ENCODE data around the gene YRDC.
A peak's percentile ranks its signal among the peaks of the same experiment; 100 is the strongest.

The YRDC gene

GRCh38 chr1:37822906-37823815 is 15.2 kb upstream of the YRDC start:
- no peak for DNase-seq (ENCODE audit: low read depth, low spot score)
- peak overlapping the region; percentile 17 for H3K27ac ChIP-seq

GRCh38 chr1:37821481-37821880 is 13.5 kb upstream of the YRDC start:
- H3K27ac ChIP-seq: no peak overlapping the region
- DNase-seq (ENCODE audit: low read depth, low spot score): no peak

GRCh38 chr1:37817481-37817880 is 9.5 kb upstream of the YRDC start:
- H3K27ac ChIP-seq: no peak overlapping the region
- DNase-seq (ENCODE audit: low read depth, low spot score): no peak

- H3K27ac ChIP-seq: no peak overlapping the region
Observed at GRCh38 chr1:37814252-37814651, 6.2 kb upstream of the YRDC start.

GRCh38 chr1:37813529-37814145 is 5.6 kb upstream of the YRDC start:
- DNase-seq (ENCODE audit: low read depth, low spot score): no peak
- H3K27ac ChIP-seq: no peak overlapping the region

More at GRCh38 chr1:37814252-37814651, 6.2 kb upstream of the YRDC start:
- DNase-seq (ENCODE audit: low read depth, low spot score): no peak

GRCh38 chr1:37811027-37811655 is 3.1 kb upstream of the YRDC start:
- H3K27ac ChIP-seq: peak overlapping the region; percentile 94
- DNase-seq (ENCODE audit: low read depth, low spot score): no peak

GRCh38 chr1:37809942-37810341 is 1.9 kb upstream of the YRDC start:
- peak overlapping the region; percentile 94 for H3K27ac ChIP-seq
- DNase-seq (ENCODE audit: low read depth, low spot score): no peak

- no peak for DNase-seq (ENCODE audit: low read depth, low spot score)
- H3K27ac ChIP-seq: peak overlapping the region; percentile 94
Observed at GRCh38 chr1:37808369-37809319, 636 bp upstream of the YRDC start.

- DNase-seq (ENCODE audit: low read depth, low spot score): no peak
- H3K27ac ChIP-seq: peak overlapping the region; percentile 94
Observed at GRCh38 chr1:37807220-37807554, 821 bp downstream of the YRDC start.

GRCh38 chr1:37802439-37802838 is 5.6 kb downstream of the YRDC start:
- no peak overlapping the region for H3K27ac ChIP-seq
- DNase-seq (ENCODE audit: low read depth, low spot score): no peak

GRCh38 chr1:37797750-37798345 is 10.2 kb downstream of the YRDC start:
- no peak overlapping the region for H3K27ac ChIP-seq
- DNase-seq (ENCODE audit: low read depth, low spot score): no peak

GRCh38 chr1:37795340-37796125 is 12.5 kb downstream of the YRDC start:
- DNase-seq (ENCODE audit: low read depth, low spot score): no peak
- H3K27ac ChIP-seq: no peak overlapping the region

GRCh38 chr1:37794372-37795339 is 13.4 kb downstream of the YRDC start:
- no peak overlapping the region for H3K27ac ChIP-seq
- DNase-seq (ENCODE audit: low read depth, low spot score): no peak

- no peak within 1 kb of the TSS for H3K27ac ChIP-seq
- DNase-seq (ENCODE audit: low read depth, low spot score): no peak
Observed at GRCh38 chr1:37793773-37794371, 14.1 kb downstream of the YRDC start, which contains the start of gene MANEAL. Gene MANEAL (plus strand): TSS chr1:37793847. CDS start chr1:37794183, 336 bp downstream.

GRCh38 chr1:37792943-37793686 is 14.9 kb downstream of the YRDC start:
- H3K27ac ChIP-seq: no peak overlapping the region
- no peak for DNase-seq (ENCODE audit: low read depth, low spot score)

GRCh38 chr1:37782491-37782890 is 25.5 kb downstream of the YRDC start:
- no peak for DNase-seq (ENCODE audit: low read depth, low spot score)
- H3K27ac ChIP-seq: no peak overlapping the region

GRCh38 chr1:37778654-37779053 is 29.4 kb downstream of the YRDC start:
- no peak for DNase-seq (ENCODE audit: low read depth, low spot score)
- no peak overlapping the region for H3K27ac ChIP-seq
